Fibroblast of lung (primary cell): ENCODE measurements around the gene CSNK1A1. TPM values are rescaled to one million over a fixed set of nuclear protein-coding genes. Genes with fewer than 3 reads are reported as not detected.

Experiments
- DNase-seq, 2 donors: peaks; one replicate each; pipeline versions ENCODE4 v3.0.0 to v3.0.0-alpha.2; 2010; ENCODE audit warnings: low read depth in 2 of 2
- H2AFZ ChIP-seq: 2 replicates; pipeline ENCODE4 v1.5.1; 2012; ENCODE audit warnings: low read length, control low read depth, inconsistent platforms
- H3K27ac ChIP-seq: 2 replicates; pipeline ENCODE4 v1.5.1; 2011; ENCODE audit warnings: low read length, control low read depth; ENCODE audit not compliant: insufficient read depth
- H3K27me3 ChIP-seq: 2 replicates; pipeline ENCODE4 v1.5.1; 2011; ENCODE audit warnings: mild to moderate bottlenecking, low read length; ENCODE audit not compliant: control insufficient read depth, insufficient read depth
- H3K36me3 ChIP-seq: 2 replicates; pipeline ENCODE4 v1.5.1; 2011; ENCODE audit warnings: low read length; ENCODE audit not compliant: control insufficient read depth, insufficient read depth
- H3K4me1 ChIP-seq: 2 replicates; pipeline ENCODE4 v1.5.1; 2011; ENCODE audit warnings: low read length; ENCODE audit not compliant: control insufficient read depth, insufficient read depth; ENCODE audit errors: extremely low read depth
- H3K4me2 ChIP-seq: 2 replicates; pipeline ENCODE4 v1.5.1; 2011; ENCODE audit warnings: low read length, control low read depth; ENCODE audit not compliant: insufficient read depth; ENCODE audit errors: extremely low read depth
- H3K4me3 ChIP-seq, 4 experiments: fragments of 200-600 bp in 1 of 4; sonication (generic) in 1 of 4; replicated peaks in 1 of 4; 2 replicates each; pipeline ENCODE4 v1.5.1; 2011 to 2016; ENCODE audit warnings: low read length in 4 of 4, low read depth in 3 of 4, mild to moderate bottlenecking in 3 of 4, control low read depth in 2 of 4, inconsistent platforms in 1 of 4, mixed read lengths in 1 of 4; ENCODE audit not compliant: insufficient read depth in 1 of 4; ENCODE audit errors: control extremely low read depth in 1 of 4
- H3K79me2 ChIP-seq: 2 replicates; pipeline ENCODE4 v1.5.1; 2012; ENCODE audit warnings: mild to moderate bottlenecking, low read length, inconsistent platforms; ENCODE audit not compliant: control insufficient read depth, insufficient read depth
- H3K9ac ChIP-seq: 2 replicates; pipeline ENCODE4 v1.5.1; 2011; ENCODE audit warnings: mild to moderate bottlenecking, low read length, control low read depth; ENCODE audit not compliant: insufficient read depth
- H3K9me3 ChIP-seq: 2 replicates; pipeline ENCODE4 v1.5.1; 2012; ENCODE audit warnings: low read depth, low read length; ENCODE audit not compliant: control insufficient read depth, insufficient read depth
- H4K20me1 ChIP-seq: 2 replicates; pipeline ENCODE4 v1.5.1; 2011; ENCODE audit warnings: low read length; ENCODE audit not compliant: control insufficient read depth, insufficient read depth; ENCODE audit errors: extremely low read depth
- EZH2 ChIP-seq: IDR thresholded peaks from 2 replicates; pipeline ENCODE4 v1.5.1; 2012; ENCODE audit warnings: low read length, control low read depth, mild to moderate bottlenecking; ENCODE audit errors: missing control alignments
- polyA plus RNA-seq, 2 donors: library from polyadenylated mRNA; depleted of rRNA in 1 of 2; stranded (reverse) in 1 of 2; unstranded in 1 of 2; fragments of >200 nt; gene quantifications; 2 replicates each; pipeline ENCODE4 v1.2.1, GENCODE V29; 2011 to 2012; ENCODE audit warnings: missing spikeins in 1 of 2
- total RNA-seq: library from RNA; depleted of rRNA; stranded (reverse); fragments of >200 nt; gene quantifications from 2 replicates; pipeline ENCODE4 v1.2.1, GENCODE V29; 2014
- TF ChIP-seq, protein P1 (sequence below), 2 donors: IDR thresholded peaks in 1 of 2; conservative IDR thresholded peaks in 1 of 2; 1 replicate in 1 of 2; 2 replicates in 1 of 2; pipeline ENCODE4 v1.5.1; 2011 to 2012; ENCODE audit warnings: low read length in 2 of 2, control low read depth in 1 of 2, inconsistent platforms in 1 of 2, low read depth in 1 of 2, mild to moderate bottlenecking in 1 of 2

Gene CSNK1A1
- total and polyA plus RNA-seq, 2 donors (not counting 1 experiment from before 2014, with no cell fraction given): 275 to 674 TPM

GRCh38 chr5:149546974-149547373 lies 4.3 kb downstream of the CSNK1A1 start:
- H3K4me1 ChIP-seq: peaks cover 10% of the 10 kb centered on the region
- peak overlapping the region in 3 of 4 experiments; percentile 29 to 91 (median 46) for H3K4me3 ChIP-seq
- H3K36me3 ChIP-seq: peaks cover 12% of the 10 kb centered on the region
- no peaks in the 10 kb centered on the region for H4K20me1 ChIP-seq
- TF ChIP-seq EZH2: no peak
- TF ChIP-seq, protein P1, sequence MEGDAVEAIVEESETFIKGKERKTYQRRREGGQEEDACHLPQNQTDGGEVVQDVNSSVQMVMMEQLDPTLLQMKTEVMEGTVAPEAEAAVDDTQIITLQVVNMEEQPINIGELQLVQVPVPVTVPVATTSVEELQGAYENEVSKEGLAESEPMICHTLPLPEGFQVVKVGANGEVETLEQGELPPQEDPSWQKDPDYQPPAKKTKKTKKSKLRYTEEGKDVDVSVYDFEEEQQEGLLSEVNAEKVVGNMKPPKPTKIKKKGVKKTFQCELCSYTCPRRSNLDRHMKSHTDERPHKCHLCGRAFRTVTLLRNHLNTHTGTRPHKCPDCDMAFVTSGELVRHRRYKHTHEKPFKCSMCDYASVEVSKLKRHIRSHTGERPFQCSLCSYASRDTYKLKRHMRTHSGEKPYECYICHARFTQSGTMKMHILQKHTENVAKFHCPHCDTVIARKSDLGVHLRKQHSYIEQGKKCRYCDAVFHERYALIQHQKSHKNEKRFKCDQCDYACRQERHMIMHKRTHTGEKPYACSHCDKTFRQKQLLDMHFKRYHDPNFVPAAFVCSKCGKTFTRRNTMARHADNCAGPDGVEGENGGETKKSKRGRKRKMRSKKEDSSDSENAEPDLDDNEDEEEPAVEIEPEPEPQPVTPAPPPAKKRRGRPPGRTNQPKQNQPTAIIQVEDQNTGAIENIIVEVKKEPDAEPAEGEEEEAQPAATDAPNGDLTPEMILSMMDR (conservative IDR thresholded peaks at IDR 0.05 in 1 of 2, IDR thresholded peaks at IDR 0.05 in 1 of 2; ENCODE audit: low read depth in 1 of 2, low read length in 2 of 2): no peak
- no peaks in the 10 kb centered on the region for H3K9me3 ChIP-seq
- peaks cover 90% of the 10 kb centered on the region for H3K79me2 ChIP-seq
- H3K27me3 ChIP-seq: no peaks in the 10 kb centered on the region
- peak in 1 of 2 donors; percentile 17 for DNase-seq
- H2AFZ ChIP-seq: no peak overlapping the region
- H3K9ac ChIP-seq: no peak overlapping the region
- peak overlapping the region; percentile 73 for H3K4me2 ChIP-seq
- H3K27ac ChIP-seq: peak overlapping the region; percentile 29

GRCh38 chr5:149545327-149545726 lies 5.9 kb downstream of the CSNK1A1 start:
- no peak for DNase-seq
- H3K9me3 ChIP-seq: no peaks in the 10 kb centered on the region
- H3K4me1 ChIP-seq: peaks cover 10% of the 10 kb centered on the region
- no peak overlapping the region for H2AFZ ChIP-seq
- no peaks in the 10 kb centered on the region for H3K27me3 ChIP-seq
- no peak overlapping the region for H3K9ac ChIP-seq
- TF ChIP-seq, protein P1 (conservative IDR thresholded peaks at IDR 0.05 in 1 of 2, IDR thresholded peaks at IDR 0.05 in 1 of 2; ENCODE audit: low read depth in 1 of 2, low read length in 2 of 2): no peak
- no peak for TF ChIP-seq EZH2
- peaks cover 12% of the 10 kb centered on the region for H3K36me3 ChIP-seq
- peaks cover 98% of the 10 kb centered on the region for H3K79me2 ChIP-seq
- no peaks in the 10 kb centered on the region for H4K20me1 ChIP-seq
- no peak overlapping the region for H3K4me3 ChIP-seq
- peak overlapping the region; percentile 2 for H3K27ac ChIP-seq
- H3K4me2 ChIP-seq: no peak overlapping the region

- Histone ChIP-seq H2AFZ (no peak overlapping the region), H3K4me1 (peaks cover 10% of the 10 kb centered on the region), H3K36me3 (peaks cover 4% of the 10 kb centered on the region), H3K9ac (no peak overlapping the region), H3K27ac (peak overlapping the region; percentile 10), H3K27me3 (no peaks in the 10 kb centered on the region), H4K20me1 (peaks cover 2% of the 10 kb centered on the region), H3K4me3 (peak overlapping the region in 1 of 4 experiments; percentile 5), H3K9me3 (no peaks in the 10 kb centered on the region), H3K79me2 (peaks cover 98% of the 10 kb centered on the region), H3K4me2 (peak overlapping the region; percentile 7)
- no peak for DNase-seq
- no peak for TF ChIP-seq EZH2
- TF ChIP-seq, protein P1 (conservative IDR thresholded peaks at IDR 0.05 in 1 of 2, IDR thresholded peaks at IDR 0.05 in 1 of 2; ENCODE audit: low read depth in 1 of 2, low read length in 2 of 2): no peak
These were observed 7.2 kb downstream of the CSNK1A1 start for GRCh38 chr5:149544028-149544420.
